HT1080 (cell line): ENCODE data around the gene TICAM1. TPM values are rescaled to one million over a fixed set of nuclear protein-coding genes. Genes with fewer than 3 reads are reported as not detected.

ENCODE experiments used
- DNase-seq: peaks from one replicate; pipeline ENCODE4 v3.0.0-alpha.2; 2015; ENCODE audit warnings: low read depth
- small RNA-seq: library from RNA; depleted of rRNA; stranded (forward); fragments of <200 nt; gene quantifications from one replicate; pipeline ENCODE3, GENCODE V24; 2014
- total RNA-seq: library from RNA; depleted of rRNA; stranded (reverse); fragments of >200 nt; shearing (Covaris generic); gene quantifications from 2 replicates; pipeline ENCODE4 v1.2.3, GENCODE V29; 2014; rRNA removed

Gene TICAM1
- total RNA-seq, 1 experiment from 2014 or later, result 2.8 TPM

DNA sequence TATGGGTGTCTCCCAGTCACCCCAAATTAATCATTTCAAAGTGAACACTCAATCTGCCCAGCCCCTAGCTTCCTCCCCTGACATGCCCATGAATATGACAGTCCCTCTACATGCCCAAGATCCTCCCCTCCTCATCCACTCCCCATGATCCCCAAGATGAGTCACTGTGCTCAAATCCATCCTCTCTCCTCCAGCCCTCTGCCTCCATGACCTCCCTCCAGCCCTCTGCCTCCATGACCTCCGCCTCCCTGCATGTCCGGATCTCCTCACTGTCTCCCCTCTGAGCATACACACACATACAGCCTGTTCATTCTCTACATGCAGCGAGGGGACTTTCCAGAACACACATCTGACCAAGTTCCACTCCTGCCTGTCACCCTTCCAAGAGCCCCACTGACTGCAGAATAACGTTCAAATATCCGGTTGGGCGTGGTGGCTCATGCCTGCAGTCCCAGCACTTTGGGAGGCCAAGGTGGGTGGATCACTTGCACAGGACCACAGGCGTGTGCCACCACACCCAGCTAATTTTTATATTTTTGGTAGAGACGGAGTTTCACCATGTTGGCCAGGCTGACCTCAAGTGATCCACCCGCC lies 58.4 kb downstream of the TICAM1 start:
- no peak for DNase-seq

DNA sequence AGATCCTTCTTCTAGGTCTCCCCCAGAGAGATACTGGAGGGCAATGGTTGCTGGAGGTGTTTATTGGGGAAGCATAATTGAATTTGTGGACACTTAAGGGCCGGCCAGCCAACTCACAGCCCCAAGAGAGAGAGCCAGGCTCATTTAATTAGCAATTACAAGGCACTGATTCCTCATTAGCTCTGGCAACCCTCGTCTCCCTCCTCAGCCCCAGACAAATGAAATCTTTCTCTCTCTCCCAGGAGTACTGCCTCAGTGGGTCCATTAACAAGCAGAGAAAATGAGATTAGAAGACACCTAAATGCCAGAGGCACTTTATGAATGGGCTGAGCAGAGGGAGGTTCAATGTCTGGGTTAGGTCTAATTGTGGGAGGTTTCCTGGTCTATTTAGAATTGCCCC lies 58.9 kb downstream of the TICAM1 start:
- DNase-seq, result no peak

DNA sequence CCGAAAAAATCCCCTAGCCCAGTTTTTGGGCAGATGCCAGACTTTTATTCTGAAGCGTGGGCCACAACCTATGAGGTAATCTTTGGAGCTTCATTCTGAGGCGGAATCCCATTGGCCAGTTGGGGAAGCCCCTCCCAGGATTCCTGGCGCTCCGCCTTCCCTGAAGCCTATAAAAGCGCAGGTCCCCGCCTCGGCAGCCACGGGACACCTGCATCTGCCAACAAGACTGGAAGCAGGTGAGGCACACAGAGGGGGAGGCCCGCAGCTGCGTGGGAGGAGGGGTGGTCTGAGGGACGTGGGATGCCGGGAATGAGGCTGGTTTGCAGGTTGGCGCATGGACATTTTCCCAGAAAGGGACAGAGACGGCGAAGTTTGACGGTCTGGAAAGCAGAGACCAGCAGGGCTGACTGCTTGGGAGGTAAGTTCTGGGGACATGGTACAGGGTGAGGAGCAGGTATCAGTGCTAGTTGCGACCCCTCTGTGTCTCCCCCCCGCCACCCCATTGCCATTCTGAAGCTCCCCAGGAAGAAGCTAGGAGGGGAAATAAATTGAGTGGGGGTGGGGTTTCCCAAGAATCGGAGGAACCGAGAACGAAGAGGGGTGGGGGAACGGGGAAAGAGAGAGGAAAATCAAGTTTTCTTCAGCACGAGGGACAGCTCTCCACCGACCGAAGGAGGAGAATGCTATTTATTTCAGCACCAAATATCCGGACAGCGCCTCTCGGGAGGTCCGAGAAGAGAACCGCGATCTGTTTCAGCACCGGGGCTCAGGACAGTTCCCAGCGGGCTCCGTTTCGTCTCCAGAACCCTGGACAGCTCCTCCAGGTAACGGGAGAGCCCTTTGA lies 62.4 kb downstream of the TICAM1 start:
- peak; percentile 28 for DNase-seq

Small RNAs within 50 kb of the gene (small RNA-seq; reads per million reads assigned to genes)
- gene MIR7-3, result not detected

Other genes with a start within 250 kb of the TICAM1 start
- gene TNFAIP8L1, start 192.2 kb downstream of the TICAM1 start, total RNA-seq, result 3.0 and 6.1 TPM in 2 replicates
- gene MYDGF, start 161.4 kb downstream of the TICAM1 start, total RNA-seq, result 76.3 and 76.6 TPM in 2 replicates
- 36.1 and 53.1 TPM in 2 replicates for gene DPP9, start 107.9 kb downstream of the TICAM1 start, total RNA-seq
- 9.8 and 13.0 TPM in 2 replicates for gene FEM1A, start 40.0 kb downstream of the TICAM1 start, total RNA-seq
- gene PLIN3, start 36.0 kb upstream of the TICAM1 start, total RNA-seq, result 65.7 and 75.6 TPM in 2 replicates
- gene ARRDC5, start 71.2 kb upstream of the TICAM1 start, total RNA-seq, result not detected in 2 replicates
- gene UHRF1, start 77.8 kb upstream of the TICAM1 start, total RNA-seq, result 30.1 and 40.7 TPM in 2 replicates
- 2.3 and 3.1 TPM in 2 replicates for gene KDM4B, start 137.4 kb upstream of the TICAM1 start, total RNA-seq